ENCODE measurements around the gene CDCA7L.

GRCh38 chr7:21943436-21943835 lies 2.3 kb downstream of the CDCA7L start:
- TF ChIP-seq EZH2phosphoT487 (IDR thresholded peaks at IDR 0.05; ENCODE audit: borderline replicate concordance), result no peak
- no peak for TF ChIP-seq CTCF (conservative IDR thresholded peaks at IDR 0.05; ENCODE audit: low read length)

Measured in Loucy (cell line).